Stomach (tissue), 4 donors: ENCODE results near the gene WDR3.

Source experiments
- CTCF ChIP-seq, 7 experiments: fragments of 450-650 bp in 4 of 7; fragments of 200-600 bp in 3 of 7; sonication (generic) in 3 of 7; IDR thresholded peaks; one replicate each; pipeline ENCODE4 v1.5.1; 2016 to 2019; ENCODE audit warnings: antibody characterized with exemption in 7 of 7, control low read depth in 2 of 7, mild to moderate bottlenecking in 1 of 7
- EP300 ChIP-seq: sonication (generic); formaldehyde crosslinking; IDR thresholded peaks from one replicate; pipeline ENCODE4 v1.6.1; 2017; ENCODE audit warnings: antibody characterized with exemption
- POLR2A ChIP-seq, 4 donors: fragments of 450-650 bp; IDR thresholded peaks; one replicate each; pipeline ENCODE4 v1.6.1; 2016; ENCODE audit warnings: antibody characterized with exemption in 4 of 4, control low read depth in 2 of 4, mild to moderate bottlenecking in 1 of 4, moderate library complexity in 1 of 4
- POLR2AphosphoS5 ChIP-seq, 3 donors: sonication (generic); formaldehyde crosslinking; IDR thresholded peaks; one replicate each; pipeline ENCODE4 v1.6.1; 2016; ENCODE audit warnings: antibody characterized with exemption in 3 of 3

- TF ChIP-seq POLR2A (IDR thresholded peaks at IDR 0.05) (no peak), CTCF (IDR thresholded peaks at IDR 0.05) (no peak), POLR2AphosphoS5 (IDR thresholded peaks at IDR 0.05) (no peak), EP300 (no peak)
These were observed 22.8 kb downstream of the WDR3 start for GRCh38 chr1:117952386-117952785.
